ENCODE results near the gene BICD2. TPM values are rescaled to one million over a fixed set of nuclear protein-coding genes. Genes with fewer than 3 reads are reported as not detected.

Gene BICD2
- total RNA-seq, 1 donor from 2014 or later: 31.0 TPM

GRCh38 chr9:92717201-92718085 is 47.2 kb downstream of the BICD2 start:
- DNase-seq (ENCODE audit: low spot score in 2 of 2) (no peak), FAIRE-seq (no peak)

- no peak for FAIRE-seq
- peak; percentile 72 to 74 for DNase-seq (ENCODE audit: low spot score in 2 of 2)
Measured at GRCh38 chr9:92716557-92716956, 48.1 kb downstream of the BICD2 start.

GRCh38 chr9:92715488-92716231 is 49.0 kb downstream of the BICD2 start:
- DNase-seq (ENCODE audit: low spot score in 2 of 2): no peak
- FAIRE-seq: no peak

GRCh38 chr9:92714787-92715487 is 49.7 kb downstream of the BICD2 start:
- DNase-seq (ENCODE audit: low spot score in 2 of 2): no peak
- no peak for FAIRE-seq

- FAIRE-seq (no peak), DNase-seq (ENCODE audit: low spot score in 2 of 2) (no peak)
Measured at GRCh38 chr9:92714016-92714415, 50.6 kb downstream of the BICD2 start.

- FAIRE-seq (no peak), DNase-seq (ENCODE audit: low spot score in 2 of 2) (no peak)
Measured at GRCh38 chr9:92713528-92713927, 51.1 kb downstream of the BICD2 start.

- FAIRE-seq (no peak), DNase-seq (ENCODE audit: low spot score in 2 of 2) (no peak)
Measured at GRCh38 chr9:92712767-92713166, 51.9 kb downstream of the BICD2 start.

GRCh38 chr9:92711844-92712243 is 52.8 kb downstream of the BICD2 start:
- FAIRE-seq: no peak
- no peak for DNase-seq (ENCODE audit: low spot score in 2 of 2)

GRCh38 chr9:92711146-92711545 is 53.5 kb downstream of the BICD2 start:
- DNase-seq (ENCODE audit: low spot score in 2 of 2) (no peak), FAIRE-seq (no peak)

GRCh38 chr9:92710368-92710767 is 54.3 kb downstream of the BICD2 start:
- no peak for DNase-seq (ENCODE audit: low spot score in 2 of 2)
- no peak for FAIRE-seq

GRCh38 chr9:92709954-92710353 is 54.7 kb downstream of the BICD2 start:
- no peak for FAIRE-seq
- DNase-seq (ENCODE audit: low spot score in 2 of 2): no peak

GRCh38 chr9:92709240-92709639 is 55.4 kb downstream of the BICD2 start:
- no peak for FAIRE-seq
- DNase-seq (ENCODE audit: low spot score in 2 of 2): no peak

GRCh38 chr9:92707530-92707929 is 57.1 kb downstream of the BICD2 start:
- DNase-seq (ENCODE audit: low spot score in 2 of 2): no peak
- no peak for FAIRE-seq

- DNase-seq (ENCODE audit: low spot score in 2 of 2) (no peak), FAIRE-seq (no peak)
Measured at GRCh38 chr9:92706218-92706940, 58.3 kb downstream of the BICD2 start.

- DNase-seq (ENCODE audit: low spot score in 2 of 2) (no peak), FAIRE-seq (no peak)
Measured at GRCh38 chr9:92704528-92704927, 60.1 kb downstream of the BICD2 start.

- FAIRE-seq (no peak), DNase-seq (ENCODE audit: low spot score in 2 of 2) (no peak)
Measured at GRCh38 chr9:92696619-92697018, 68.0 kb downstream of the BICD2 start.

GRCh38 chr9:92686954-92687353 is 77.7 kb downstream of the BICD2 start:
- FAIRE-seq (no peak), DNase-seq (ENCODE audit: low spot score in 2 of 2) (no peak)

GRCh38 chr9:92685022-92685421 is 79.6 kb downstream of the BICD2 start:
- FAIRE-seq (no peak), DNase-seq (ENCODE audit: low spot score in 2 of 2) (no peak)

GRCh38 chr9:92682269-92682668 is 82.4 kb downstream of the BICD2 start:
- no peak for DNase-seq (ENCODE audit: low spot score in 2 of 2)
- FAIRE-seq: no peak
